ENCODE measurements around the gene SUDS3. TPM values are rescaled to one million over a fixed set of nuclear protein-coding genes. Genes with fewer than 3 reads are reported as not detected.

The SUDS3 gene
- total and polyA plus RNA-seq, 2 donors (not counting 1 experiment from before 2014, with no cell fraction given), result 20.3 to 31.4 TPM

- Histone ChIP-seq H3K9ac (ENCODE audit: insufficient read depth, low read length) (no peak overlapping the region), H3K27ac (ENCODE audit: insufficient read depth, low read length) (no peak overlapping the region), H2AFZ (ENCODE audit: low read length) (no peak overlapping the region), H3K27me3 (ENCODE audit: control insufficient read depth, insufficient read depth, low read length) (no peaks in the 10 kb centered on the region), H3K36me3 (ENCODE audit: control insufficient read depth, insufficient read depth, low read length) (peaks cover 1% of the 10 kb centered on the region), H3K4me1 (ENCODE audit: control insufficient read depth, extremely low read depth, insufficient read depth, low read length) (no peaks in the 10 kb centered on the region), H3K9me3 (ENCODE audit: control insufficient read depth, insufficient read depth, low read depth, low read length) (no peaks in the 10 kb centered on the region), H4K20me1 (ENCODE audit: control insufficient read depth, extremely low read depth, insufficient read depth, low read length) (no peaks in the 10 kb centered on the region), H3K4me2 (ENCODE audit: extremely low read depth, insufficient read depth, low read length) (no peak overlapping the region), H3K4me3 (replicated peaks in 1 of 4; ENCODE audit: control extremely low read depth in 1 of 4, insufficient read depth in 1 of 4, low read depth in 3 of 4, low read length in 4 of 4) (no peak overlapping the region), H3K79me2 (ENCODE audit: control insufficient read depth, insufficient read depth, low read length) (no peaks in the 10 kb centered on the region)
- no peak for DNase-seq (ENCODE audit: low read depth in 2 of 2)
- TF ChIP-seq, protein P1, sequence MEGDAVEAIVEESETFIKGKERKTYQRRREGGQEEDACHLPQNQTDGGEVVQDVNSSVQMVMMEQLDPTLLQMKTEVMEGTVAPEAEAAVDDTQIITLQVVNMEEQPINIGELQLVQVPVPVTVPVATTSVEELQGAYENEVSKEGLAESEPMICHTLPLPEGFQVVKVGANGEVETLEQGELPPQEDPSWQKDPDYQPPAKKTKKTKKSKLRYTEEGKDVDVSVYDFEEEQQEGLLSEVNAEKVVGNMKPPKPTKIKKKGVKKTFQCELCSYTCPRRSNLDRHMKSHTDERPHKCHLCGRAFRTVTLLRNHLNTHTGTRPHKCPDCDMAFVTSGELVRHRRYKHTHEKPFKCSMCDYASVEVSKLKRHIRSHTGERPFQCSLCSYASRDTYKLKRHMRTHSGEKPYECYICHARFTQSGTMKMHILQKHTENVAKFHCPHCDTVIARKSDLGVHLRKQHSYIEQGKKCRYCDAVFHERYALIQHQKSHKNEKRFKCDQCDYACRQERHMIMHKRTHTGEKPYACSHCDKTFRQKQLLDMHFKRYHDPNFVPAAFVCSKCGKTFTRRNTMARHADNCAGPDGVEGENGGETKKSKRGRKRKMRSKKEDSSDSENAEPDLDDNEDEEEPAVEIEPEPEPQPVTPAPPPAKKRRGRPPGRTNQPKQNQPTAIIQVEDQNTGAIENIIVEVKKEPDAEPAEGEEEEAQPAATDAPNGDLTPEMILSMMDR (conservative IDR thresholded peaks at IDR 0.05 in 1 of 2, IDR thresholded peaks at IDR 0.05 in 1 of 2; ENCODE audit: low read depth in 1 of 2, low read length in 2 of 2), result no peak
- TF ChIP-seq EZH2 (IDR thresholded peaks at IDR 0.05; ENCODE audit: low read length, missing control alignments), result no peak
These were observed 21.5 kb downstream of the SUDS3 start for GRCh38 chr12:118397708-118398440.

GRCh38 chr12:118398524-118398923 is 22.2 kb downstream of the SUDS3 start:
- no peaks in the 10 kb centered on the region for H3K9me3 ChIP-seq (ENCODE audit: control insufficient read depth, insufficient read depth, low read depth, low read length)
- H3K27me3 ChIP-seq (ENCODE audit: control insufficient read depth, insufficient read depth, low read length), result no peaks in the 10 kb centered on the region
- H3K4me3 ChIP-seq (replicated peaks in 1 of 4; ENCODE audit: control extremely low read depth in 1 of 4, insufficient read depth in 1 of 4, low read depth in 3 of 4, low read length in 4 of 4), result no peak overlapping the region
- H3K36me3 ChIP-seq (ENCODE audit: control insufficient read depth, insufficient read depth, low read length), result peaks cover 3% of the 10 kb centered on the region
- no peak overlapping the region for H3K4me2 ChIP-seq (ENCODE audit: extremely low read depth, insufficient read depth, low read length)
- no peaks in the 10 kb centered on the region for H3K4me1 ChIP-seq (ENCODE audit: control insufficient read depth, extremely low read depth, insufficient read depth, low read length)
- no peak for DNase-seq (ENCODE audit: low read depth in 2 of 2)
- no peak overlapping the region for H3K27ac ChIP-seq (ENCODE audit: insufficient read depth, low read length)
- no peaks in the 10 kb centered on the region for H3K79me2 ChIP-seq (ENCODE audit: control insufficient read depth, insufficient read depth, low read length)
- TF ChIP-seq EZH2 (IDR thresholded peaks at IDR 0.05; ENCODE audit: low read length, missing control alignments), result no peak
- H2AFZ ChIP-seq (ENCODE audit: low read length), result no peak overlapping the region
- H4K20me1 ChIP-seq (ENCODE audit: control insufficient read depth, extremely low read depth, insufficient read depth, low read length), result no peaks in the 10 kb centered on the region
- no peak overlapping the region for H3K9ac ChIP-seq (ENCODE audit: insufficient read depth, low read length)

GRCh38 chr12:118398940-118399339 is 22.6 kb downstream of the SUDS3 start:
- no peak overlapping the region for H3K9ac ChIP-seq (ENCODE audit: insufficient read depth, low read length)
- no peak for DNase-seq (ENCODE audit: low read depth in 2 of 2)
- TF ChIP-seq EZH2 (IDR thresholded peaks at IDR 0.05; ENCODE audit: low read length, missing control alignments), result no peak
- TF ChIP-seq, protein P1 (conservative IDR thresholded peaks at IDR 0.05 in 1 of 2, IDR thresholded peaks at IDR 0.05 in 1 of 2; ENCODE audit: low read depth in 1 of 2, low read length in 2 of 2), result no peak
- no peak overlapping the region for H3K4me2 ChIP-seq (ENCODE audit: extremely low read depth, insufficient read depth, low read length)
- no peaks in the 10 kb centered on the region for H3K27me3 ChIP-seq (ENCODE audit: control insufficient read depth, insufficient read depth, low read length)
- H3K79me2 ChIP-seq (ENCODE audit: control insufficient read depth, insufficient read depth, low read length), result no peaks in the 10 kb centered on the region
- H4K20me1 ChIP-seq (ENCODE audit: control insufficient read depth, extremely low read depth, insufficient read depth, low read length), result no peaks in the 10 kb centered on the region
- H3K4me1 ChIP-seq (ENCODE audit: control insufficient read depth, extremely low read depth, insufficient read depth, low read length), result no peaks in the 10 kb centered on the region
- no peak overlapping the region for H2AFZ ChIP-seq (ENCODE audit: low read length)
- no peak overlapping the region for H3K27ac ChIP-seq (ENCODE audit: insufficient read depth, low read length)
- no peak overlapping the region for H3K4me3 ChIP-seq (replicated peaks in 1 of 4; ENCODE audit: control extremely low read depth in 1 of 4, insufficient read depth in 1 of 4, low read depth in 3 of 4, low read length in 4 of 4)
- H3K36me3 ChIP-seq (ENCODE audit: control insufficient read depth, insufficient read depth, low read length), result peaks cover 3% of the 10 kb centered on the region
- H3K9me3 ChIP-seq (ENCODE audit: control insufficient read depth, insufficient read depth, low read depth, low read length), result no peaks in the 10 kb centered on the region

Measured in fibroblast of lung (primary cell).